SIG-M5 treated with dmso at 0.1 percent for 504 hours (cell line): ENCODE data around the gene ARMH4.
A peak's percentile ranks its signal among the peaks of the same experiment; 100 is the strongest.

Experiments used
- DNase-seq: peaks from one replicate; lab custom pipeline; 2025; ENCODE audit not compliant: unreplicated experiment; lab: John Stamatoyannopoulos, UW

ARMH4 gene

GRCh38 chr14:58100735-58101368, 51.2 kb downstream of the ARMH4 start:
- DNase-seq = no peak

DNA sequence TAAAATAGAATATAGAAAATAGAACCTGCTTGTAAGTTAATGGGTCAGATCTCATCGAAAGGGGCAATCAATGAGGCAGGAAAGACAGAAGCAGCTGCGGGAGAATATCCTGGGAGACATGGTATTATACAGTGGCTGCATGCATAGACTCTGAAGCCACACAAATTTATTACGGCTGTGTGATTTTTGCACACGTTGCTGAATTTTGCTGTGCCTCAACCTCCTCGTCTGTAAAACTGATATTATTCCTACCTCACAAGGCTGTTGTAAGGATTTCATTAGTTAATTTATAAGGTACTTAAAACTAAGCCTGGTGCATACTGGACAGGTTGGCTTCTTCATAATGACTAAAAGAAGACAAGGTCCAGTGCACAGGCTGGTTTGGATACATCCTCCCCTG, 52.3 kb downstream of the ARMH4 start:
- DNase-seq = no peak

- DNase-seq = no peak
Observed at GRCh38 chr14:58098507-58098906, 53.5 kb downstream of the ARMH4 start.

- DNase-seq = no peak
Observed at GRCh38 chr14:58096731-58097130, 55.3 kb downstream of the ARMH4 start.

DNA sequence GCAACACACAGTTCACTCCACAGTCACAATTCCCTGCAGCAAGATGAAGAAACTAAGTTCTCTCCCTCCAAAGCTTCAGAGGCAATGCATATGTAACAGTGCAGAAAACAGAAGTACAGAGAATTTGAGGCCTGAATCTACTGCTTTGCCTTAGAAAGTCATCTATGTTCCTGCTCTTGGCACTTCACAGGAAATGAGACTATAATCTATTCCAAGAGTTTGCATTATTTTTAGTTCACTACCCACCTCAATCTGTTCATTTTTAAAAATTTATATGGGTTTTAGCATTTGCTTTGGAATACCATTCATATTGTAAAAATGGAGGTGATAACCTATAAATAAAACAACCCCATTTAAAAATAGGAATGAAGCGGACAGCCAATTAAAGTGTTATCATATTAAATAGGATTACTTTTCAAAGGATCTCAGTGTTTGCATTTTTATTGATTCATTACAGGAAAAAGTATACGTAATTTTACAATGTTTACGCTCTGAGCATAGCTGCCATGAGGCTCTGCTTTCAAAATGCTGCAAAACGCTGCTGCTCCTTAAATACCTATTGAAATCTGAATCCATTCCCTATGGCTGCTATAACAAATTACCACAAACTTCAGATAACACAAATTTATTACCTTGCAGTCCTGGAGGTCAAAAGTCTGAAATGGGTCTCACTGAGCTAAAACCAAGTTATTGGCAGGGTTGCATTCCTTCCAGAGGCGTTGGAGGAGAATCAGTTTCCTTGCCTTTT, 60.0 kb downstream of the ARMH4 start:
- DNase-seq = no peak

GRCh38 chr14:58089612-58090011, 62.4 kb downstream of the ARMH4 start:
- no peak for DNase-seq

GRCh38 chr14:58088961-58089360, 63.1 kb downstream of the ARMH4 start:
- no peak for DNase-seq

- DNase-seq = no peak
Observed at GRCh38 chr14:58085877-58086276, 66.1 kb downstream of the ARMH4 start.

DNA sequence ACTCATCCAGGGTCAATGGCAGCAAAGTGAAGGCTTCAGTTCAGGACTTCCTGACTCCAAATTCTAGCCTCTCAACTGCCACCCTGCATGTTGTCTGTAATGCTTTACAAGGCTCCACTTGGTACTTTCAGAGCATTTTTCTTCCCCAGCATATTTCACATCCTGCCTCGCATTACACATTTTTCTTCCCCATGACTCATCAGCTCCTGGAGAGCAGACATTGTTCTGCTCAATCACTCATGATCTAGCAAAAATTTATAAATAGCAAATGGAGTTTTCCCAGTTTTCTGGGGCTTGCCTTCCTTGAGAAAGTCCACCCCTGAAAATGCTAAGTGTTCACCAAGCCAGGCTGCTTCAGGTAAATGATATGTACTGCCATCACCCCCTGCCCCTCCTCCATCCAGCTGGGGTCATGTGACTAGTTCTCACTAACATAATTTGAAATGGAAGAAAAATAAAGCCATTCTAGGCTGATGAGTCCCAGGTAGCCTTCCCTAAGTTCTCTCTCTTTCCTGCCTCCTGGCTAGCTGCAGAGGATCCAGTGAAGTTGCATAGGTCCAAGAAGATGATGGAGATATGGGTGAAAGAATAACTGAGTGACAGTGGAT, 69.4 kb downstream of the ARMH4 start:
- peak; percentile 3 for DNase-seq

- no peak for DNase-seq
Observed at GRCh38 chr14:58082011-58082410, 70.0 kb downstream of the ARMH4 start.

- DNase-seq = no peak
Observed at GRCh38 chr14:58078471-58078870, 73.5 kb downstream of the ARMH4 start.

DNA sequence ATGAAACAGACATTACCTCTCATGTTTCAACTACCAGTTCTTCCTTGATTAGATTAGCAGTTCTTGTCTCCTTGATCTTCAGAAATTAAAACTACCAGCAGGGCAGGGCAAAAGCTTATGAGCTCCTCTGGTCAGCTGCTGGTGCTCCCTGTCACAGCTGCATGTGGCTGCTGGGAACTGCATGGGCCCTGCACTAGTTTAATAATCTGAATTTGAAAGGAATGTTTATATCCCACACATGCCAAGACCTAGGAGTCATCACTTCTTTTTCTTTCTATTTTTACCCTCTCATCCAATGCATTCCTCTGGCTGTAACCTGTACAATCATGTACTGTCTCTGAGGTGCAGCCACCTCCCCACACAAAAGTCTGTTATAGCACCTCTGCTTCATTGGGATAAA, 73.9 kb downstream of the ARMH4 start:
- no peak for DNase-seq

- no peak for DNase-seq
Observed at GRCh38 chr14:58077621-58078020, 74.4 kb downstream of the ARMH4 start.

GRCh38 chr14:58073516-58073915, 78.5 kb downstream of the ARMH4 start:
- no peak for DNase-seq

GRCh38 chr14:58072288-58073071, 79.5 kb downstream of the ARMH4 start:
- peak; percentile 78 for DNase-seq

DNA sequence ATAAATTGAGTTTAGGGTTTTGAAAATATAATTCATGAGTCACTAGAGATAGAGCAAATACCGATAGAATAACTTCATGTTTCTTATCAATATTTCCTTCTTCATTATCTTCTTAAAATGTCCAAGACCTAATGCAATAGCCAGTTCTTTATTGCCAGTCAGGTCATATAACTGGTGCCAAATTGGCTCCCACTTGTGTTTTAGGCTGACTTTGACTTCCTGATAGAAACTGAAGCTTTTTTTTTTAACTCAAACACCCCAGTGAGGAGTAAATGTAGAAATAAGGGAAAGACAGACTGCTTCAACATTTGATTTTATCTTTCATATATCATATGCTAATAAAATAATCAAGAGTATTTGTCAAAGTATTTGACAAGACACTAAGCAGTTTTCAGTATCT, 80.7 kb downstream of the ARMH4 start:
- no peak for DNase-seq

DNA sequence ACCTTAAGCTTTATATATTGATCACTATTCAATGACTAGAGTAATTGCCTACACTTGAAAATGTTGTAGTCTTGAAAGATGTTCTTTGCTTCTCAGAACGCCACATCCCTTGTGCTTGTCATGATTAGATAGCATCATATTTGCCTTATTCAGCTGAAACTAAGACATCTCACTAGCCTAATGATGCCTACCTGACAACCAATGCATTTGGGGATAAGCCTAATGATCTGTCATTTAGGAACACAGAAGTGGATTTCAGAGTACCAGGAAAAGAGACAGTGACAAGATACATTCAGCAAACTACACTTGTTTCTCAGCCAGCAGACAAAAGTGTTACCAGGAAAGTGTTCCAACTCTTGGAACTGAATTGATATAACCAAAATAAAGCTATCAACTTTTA, 83.7 kb downstream of the ARMH4 start:
- DNase-seq = no peak

GRCh38 chr14:58066115-58066514, 85.9 kb downstream of the ARMH4 start:
- DNase-seq = no peak

DNA sequence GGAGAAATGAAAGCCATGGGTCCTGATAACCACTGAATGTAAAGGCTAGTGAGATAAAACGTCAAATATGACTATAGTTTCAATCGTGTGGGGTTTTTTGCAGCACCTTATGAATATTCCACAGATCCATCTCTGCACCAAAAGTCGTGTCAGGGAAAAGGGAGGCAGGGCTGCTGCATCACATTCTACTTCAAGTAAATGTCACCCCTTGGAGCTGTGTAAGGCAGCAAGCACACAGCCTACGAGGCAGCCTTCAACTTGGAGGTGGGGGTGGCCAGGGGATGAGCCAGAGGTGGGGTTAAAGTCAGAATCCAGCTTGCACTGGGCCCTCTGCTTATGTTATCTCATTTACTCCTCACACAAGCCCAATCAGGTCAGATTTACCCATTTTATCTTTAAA, 90.4 kb downstream of the ARMH4 start:
- no peak for DNase-seq

GRCh38 chr14:58060898-58061297, 91.1 kb downstream of the ARMH4 start:
- no peak for DNase-seq

DNA sequence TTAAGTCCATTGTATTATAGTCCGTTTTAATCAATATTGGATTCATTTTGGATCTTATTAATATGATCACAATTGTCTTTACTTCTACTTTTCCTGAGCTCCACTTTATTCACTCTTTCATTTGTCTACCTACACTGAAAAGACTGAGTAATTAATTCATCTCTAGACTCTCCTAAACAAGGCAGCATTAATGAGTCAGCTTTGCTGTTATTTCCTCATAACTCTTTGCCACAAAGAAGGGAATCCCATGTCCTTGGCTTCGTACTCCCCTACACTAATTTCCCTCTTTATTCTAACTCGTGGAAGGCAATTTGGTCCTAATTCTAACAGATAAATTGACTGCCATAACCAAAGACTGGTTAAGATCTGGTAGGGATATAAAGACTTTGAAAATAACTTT, 91.9 kb downstream of the ARMH4 start:
- DNase-seq = no peak

- DNase-seq = no peak
Observed at GRCh38 chr14:58059126-58059525, 92.9 kb downstream of the ARMH4 start.
